Retinal pigment epithelial cell (primary cell): ENCODE data around the gene RIC8A.

Source experiments
- DNase-seq: peaks from one replicate; pipeline ENCODE4 v3.0.0-alpha.2; 2010; ENCODE audit warnings: low read depth
- H3K4me3 ChIP-seq: 2 replicates; pipeline ENCODE4 v1.5.1; 2011; ENCODE audit warnings: mild to moderate bottlenecking, low read length, control low read depth, moderate library complexity
- CTCF ChIP-seq: conservative IDR thresholded peaks from 2 replicates; pipeline ENCODE4 v1.5.1; 2011; ENCODE audit warnings: low read depth, low read length, control low read depth, inconsistent platforms

The RIC8A gene

DNA sequence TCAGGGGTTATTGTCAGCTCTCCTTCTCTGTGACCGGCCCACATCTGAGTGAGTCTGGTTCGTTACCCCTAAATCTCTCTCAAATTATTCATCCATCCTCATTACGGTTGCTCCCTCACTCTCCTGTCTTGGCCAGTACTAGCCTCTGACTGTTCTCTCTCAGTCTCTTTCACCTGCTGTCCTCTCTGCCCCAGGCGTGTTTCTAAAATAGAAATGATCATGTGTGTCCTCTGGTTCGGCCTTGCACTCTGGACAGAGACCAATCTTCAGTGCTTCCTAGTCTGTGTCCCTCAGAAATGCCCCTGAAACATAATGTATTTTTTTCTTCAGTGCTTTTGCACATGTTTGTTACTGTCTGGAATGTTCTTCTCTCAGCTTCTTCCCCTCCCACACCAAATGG lies 34.1 kb downstream of the RIC8A start:
- H3K4me3 ChIP-seq: no peak overlapping the region
- TF ChIP-seq CTCF: no peak
- no peak for DNase-seq

GRCh38 chr11:244376-244775 lies 36.9 kb downstream of the RIC8A start:
- H3K4me3 ChIP-seq: no peak overlapping the region
- no peak for DNase-seq
- no peak for TF ChIP-seq CTCF

DNA sequence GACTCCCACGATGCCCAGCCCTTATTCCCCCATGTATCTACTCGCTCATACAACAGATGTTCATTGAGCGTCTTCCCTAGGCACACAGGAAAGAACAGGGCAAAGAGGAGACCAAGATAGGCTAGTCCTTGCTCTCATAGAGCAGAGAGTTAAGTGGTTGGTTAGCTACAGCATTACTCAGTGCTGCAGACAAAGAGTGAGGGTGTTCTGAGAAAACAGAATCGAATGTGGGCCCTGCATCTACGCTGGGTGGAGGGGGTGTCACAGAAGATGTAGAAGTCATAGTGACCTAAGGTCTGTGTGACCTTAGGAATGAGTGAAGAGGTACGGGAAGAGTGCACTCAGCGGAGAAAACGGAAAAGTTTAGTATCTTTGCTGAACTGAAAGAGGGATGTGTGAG lies 41.6 kb downstream of the RIC8A start:
- no peak for TF ChIP-seq CTCF
- no peak overlapping the region for H3K4me3 ChIP-seq

DNA sequence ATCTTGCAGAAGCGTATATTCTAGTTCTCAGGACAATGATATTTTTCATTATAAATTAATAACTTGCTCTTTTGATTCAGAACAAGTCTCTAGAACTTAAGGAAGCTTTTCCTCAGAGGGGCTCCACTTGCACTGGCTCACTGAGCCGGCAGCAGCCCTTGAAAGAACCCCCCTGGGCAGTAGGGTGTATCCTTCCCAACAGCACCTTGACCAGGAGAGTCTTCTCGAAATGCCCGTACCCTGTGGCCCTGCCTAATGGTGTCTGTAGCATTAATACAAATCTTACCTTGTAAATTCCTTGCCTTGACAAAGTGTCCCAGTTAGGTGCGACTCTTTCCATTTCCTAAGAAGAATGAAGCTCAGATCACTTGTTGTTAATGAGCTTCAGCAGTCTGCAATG lies 42.8 kb downstream of the RIC8A start:
- TF ChIP-seq CTCF: no peak
- DNase-seq: no peak
- no peak overlapping the region for H3K4me3 ChIP-seq

More for the DNA sequence above, 41.6 kb downstream of the RIC8A start:
- DNase-seq: no peak

DNA sequence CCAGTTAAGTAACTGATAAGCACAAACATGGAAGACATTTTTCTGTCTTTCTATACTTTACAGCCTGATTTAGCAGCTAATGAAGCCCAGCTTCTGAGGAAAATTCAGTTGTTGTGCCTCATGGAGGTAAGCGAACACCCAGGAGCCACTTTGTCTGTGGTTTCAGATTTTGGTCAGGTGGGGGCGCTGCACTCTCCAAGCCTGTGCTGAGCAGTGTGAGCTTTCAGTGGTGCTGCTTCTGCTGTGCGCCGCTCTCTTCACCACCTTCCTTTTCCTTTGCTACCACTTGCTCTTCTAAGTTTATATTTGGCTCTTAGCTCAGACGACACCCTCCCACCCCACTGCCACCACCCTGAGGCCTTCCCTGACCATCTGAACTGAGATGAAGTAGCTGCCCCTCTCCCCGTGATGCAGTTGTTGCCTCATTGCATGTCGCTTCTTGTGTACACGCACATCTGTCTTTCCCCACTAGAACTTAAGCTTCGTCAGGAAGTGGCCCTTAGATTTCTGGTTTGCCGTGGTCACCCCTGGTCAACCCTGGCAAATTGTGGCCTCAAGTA lies 43.3 kb downstream of the RIC8A start:
- peak; percentile 73 for TF ChIP-seq CTCF
- no peak overlapping the region for H3K4me3 ChIP-seq
- DNase-seq: no peak

DNA sequence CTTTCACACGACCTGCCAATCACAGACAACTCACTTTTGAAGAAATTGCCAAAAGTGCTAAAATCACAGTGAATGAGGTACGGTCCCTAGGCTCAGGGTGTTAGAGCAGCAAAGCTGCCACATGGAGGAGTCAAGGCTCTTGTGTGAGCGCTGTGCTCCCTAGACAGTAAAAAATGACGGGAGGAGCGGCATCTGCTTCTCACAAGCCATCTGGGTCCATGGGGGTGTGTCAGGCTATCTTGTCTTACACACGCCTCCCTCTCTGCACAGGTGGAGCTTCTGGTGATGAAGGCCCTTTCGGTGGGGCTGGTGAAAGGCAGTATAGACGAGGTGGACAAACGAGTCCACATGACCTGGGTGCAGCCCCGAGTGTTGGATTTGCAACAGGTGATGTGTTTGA lies 44.0 kb downstream of the RIC8A start:
- H3K4me3 ChIP-seq: no peak overlapping the region
- no peak for DNase-seq

More for the DNA sequence above, 44.0 kb downstream of the RIC8A start:
- TF ChIP-seq CTCF: no peak
